HG03097 (cell line): ENCODE results near the gene PANK3.
A peak's percentile ranks its signal among the peaks of the same experiment; 100 is the strongest.
"Not testable (repeated sequence)": the region's sequence is repeated elsewhere in the genome, so short reads cannot be mapped to it uniquely, and the experiment has no call there.

ENCODE experiments used
- ATAC-seq: cut with Tn5 transposase; IDR thresholded peaks from one replicate; pipeline ENCODE4 v1.9.1; 2021; ENCODE audit not compliant: unreplicated experiment, low FRiP score

PANK3 gene

DNA sequence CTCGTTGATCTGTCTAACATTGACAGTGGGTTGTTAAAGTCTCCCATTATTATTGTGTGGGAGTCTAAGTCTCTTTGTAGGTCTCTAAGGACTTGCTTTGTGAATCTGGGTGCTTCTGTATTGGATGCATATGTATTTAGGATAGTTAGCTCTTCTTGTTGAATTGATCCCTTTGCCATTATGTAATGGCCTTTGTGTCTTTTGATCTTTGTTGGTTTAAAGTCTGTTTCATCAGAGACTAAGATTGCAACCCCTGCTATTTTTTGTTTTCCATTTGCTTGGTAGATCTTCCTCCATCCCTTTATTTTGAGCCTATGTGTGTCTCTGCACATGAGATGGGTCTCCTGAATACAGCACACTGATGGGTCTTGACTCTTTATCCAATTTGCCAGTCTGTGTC is 17.0 kb upstream of the PANK3 start:
- ATAC-seq: not testable (repeated sequence)

DNA sequence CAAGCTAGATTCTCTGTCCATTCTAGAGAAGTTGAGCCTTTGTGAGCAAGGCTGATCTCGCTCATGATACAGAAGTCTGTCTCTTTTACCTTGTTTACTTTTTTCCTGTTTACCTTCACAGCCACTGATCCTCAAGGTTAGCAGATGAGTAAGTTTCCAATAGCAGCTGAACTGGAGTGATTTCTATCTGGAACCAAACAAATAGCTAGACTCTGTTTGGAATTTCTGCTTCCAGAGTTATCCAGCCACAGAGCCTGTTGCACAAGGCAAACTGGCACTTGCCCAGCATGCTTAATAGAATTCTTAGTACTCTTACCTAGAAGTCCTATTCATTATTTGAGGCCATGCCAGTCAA is 12.8 kb upstream of the PANK3 start:
- ATAC-seq: no peak

DNA sequence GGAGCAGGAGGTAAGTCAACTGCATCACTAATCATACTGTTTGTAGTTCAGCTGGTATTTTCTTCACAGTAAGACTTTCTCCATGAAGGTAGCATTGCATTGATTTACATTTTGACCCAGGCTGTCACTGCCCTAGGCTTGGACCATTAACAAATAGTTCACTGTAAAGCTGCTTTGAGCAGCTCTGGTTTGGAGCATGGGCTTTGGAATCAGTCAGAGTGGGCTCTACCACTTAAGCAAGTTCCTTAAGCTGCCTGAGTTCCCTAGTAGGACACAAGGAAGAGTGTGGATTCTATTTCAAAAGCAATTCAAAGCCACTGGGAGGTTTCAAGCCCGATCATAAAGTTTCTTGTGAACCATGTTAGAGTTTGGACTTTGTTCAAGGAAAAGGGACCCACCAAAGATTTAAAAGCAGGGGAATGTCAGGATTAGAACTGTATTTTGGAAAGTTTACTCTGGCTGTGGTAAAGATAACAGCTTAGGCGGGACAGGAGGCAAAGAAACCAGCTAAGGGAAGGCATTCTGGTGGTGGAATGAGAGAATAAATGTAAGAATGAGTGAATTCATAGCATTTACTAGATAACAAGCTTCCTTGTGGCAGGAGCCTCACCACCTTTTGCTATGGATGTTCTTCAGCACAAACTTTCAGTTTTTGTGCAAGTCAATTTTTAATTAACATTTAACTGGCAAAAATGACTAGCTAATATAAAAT is 12.3 kb upstream of the PANK3 start:
- ATAC-seq: no peak

DNA sequence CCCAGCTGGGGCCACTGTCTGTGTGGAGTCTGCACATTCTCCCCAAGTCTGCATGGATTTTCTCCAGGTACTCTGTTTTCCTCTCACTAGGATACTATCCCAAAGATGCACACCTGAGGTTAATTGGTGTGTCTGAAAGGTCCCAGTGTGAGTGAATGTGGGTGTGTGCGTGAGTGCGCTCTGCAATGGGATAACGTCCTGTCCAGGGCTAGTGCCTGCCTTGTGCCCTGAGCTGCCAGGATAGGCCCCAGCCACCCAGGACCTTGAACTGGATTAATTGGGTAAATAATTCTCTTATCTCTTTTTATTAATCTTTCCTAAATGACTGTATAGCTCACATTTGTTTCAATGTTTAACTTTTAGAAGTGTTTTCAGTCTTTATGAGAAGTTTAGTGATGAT is 11.5 kb upstream of the PANK3 start:
- no peak for ATAC-seq

DNA sequence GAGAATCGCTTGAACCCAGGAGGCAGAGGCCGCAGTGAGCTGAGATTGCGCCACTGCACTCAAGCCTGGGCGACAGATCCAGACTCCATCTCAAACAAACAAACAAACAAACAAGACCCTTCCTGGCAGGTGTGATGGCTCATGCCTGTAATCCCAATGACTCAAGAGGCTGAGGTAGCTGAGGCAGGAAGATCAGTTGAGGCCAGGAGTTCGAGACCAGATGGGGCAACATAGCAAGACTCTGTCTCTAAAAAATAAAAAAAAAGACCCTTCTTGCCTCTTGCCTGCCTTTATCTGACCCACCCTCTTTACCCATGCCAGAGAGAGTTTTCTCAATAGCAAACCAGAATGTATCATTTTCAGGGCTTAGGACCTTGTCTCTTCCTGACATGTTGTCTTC is 8.8 kb upstream of the PANK3 start:
- no peak for ATAC-seq

DNA sequence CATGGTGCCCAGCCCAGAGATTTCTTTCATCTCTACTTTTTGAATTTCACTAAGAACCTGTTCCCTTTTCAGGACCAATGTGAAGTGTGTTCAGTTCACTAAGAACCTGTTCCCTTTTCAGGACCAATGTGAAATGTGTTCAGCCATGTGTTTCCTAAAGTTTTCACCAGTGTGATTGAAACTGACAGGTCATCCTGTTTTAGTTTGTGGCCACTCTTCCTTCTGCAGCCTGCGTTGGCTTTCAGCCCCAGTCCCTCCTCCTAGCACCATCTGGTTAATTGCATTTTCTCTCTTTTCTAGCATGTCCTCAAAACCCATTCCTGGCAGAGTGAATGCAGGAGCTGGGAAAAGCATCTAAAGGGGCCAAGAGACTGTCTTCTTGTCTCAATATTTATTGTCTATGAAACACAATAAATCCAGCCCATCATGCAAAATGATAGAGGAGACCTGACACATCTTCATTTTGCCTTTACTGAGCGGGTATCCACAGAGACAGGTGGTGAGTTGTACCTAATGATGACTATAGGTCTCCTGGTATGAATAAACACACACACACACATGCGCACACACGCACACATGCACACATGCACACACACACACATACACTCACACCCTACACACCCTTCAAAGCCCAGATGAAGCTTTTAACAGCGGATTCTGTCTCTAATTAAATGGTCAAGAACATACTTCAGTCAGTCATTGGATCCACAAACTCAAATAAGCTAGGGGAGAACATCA is 6.1 kb upstream of the PANK3 start:
- no peak for ATAC-seq

DNA sequence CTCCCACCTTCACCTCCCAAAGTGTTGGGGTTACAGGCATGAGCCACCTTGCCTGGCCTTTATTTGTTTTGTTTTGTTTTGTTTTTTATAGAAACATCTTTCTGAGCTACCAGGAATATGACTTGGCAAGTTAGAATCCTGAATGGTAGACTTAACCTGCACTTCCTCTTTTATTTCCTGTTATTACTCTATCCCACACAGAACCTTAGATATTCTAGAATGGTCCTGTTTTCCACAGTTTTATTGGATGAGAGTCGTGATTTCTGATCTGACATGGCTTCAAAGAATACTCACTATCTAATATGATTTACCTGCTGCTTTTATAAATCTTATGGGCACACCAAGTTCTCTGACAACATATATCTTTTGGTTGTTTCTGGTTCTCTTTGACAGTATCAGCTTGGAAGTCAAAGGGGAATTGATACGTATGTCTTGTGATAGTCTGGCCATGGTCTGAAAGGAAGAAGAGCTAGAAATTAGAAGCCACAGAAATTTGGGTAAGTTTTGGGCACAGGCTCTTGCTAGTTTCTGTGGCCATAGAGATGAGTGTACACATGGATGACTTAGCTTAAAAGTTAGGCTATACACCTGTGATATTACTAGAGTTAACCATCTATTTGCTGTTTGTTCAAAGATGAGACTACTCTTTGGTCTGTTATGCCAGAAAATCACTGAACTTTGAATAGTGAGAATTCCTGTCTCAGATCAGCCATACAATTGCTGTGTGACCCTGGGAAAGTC is 4.7 kb upstream of the PANK3 start:
- no peak for ATAC-seq

DNA sequence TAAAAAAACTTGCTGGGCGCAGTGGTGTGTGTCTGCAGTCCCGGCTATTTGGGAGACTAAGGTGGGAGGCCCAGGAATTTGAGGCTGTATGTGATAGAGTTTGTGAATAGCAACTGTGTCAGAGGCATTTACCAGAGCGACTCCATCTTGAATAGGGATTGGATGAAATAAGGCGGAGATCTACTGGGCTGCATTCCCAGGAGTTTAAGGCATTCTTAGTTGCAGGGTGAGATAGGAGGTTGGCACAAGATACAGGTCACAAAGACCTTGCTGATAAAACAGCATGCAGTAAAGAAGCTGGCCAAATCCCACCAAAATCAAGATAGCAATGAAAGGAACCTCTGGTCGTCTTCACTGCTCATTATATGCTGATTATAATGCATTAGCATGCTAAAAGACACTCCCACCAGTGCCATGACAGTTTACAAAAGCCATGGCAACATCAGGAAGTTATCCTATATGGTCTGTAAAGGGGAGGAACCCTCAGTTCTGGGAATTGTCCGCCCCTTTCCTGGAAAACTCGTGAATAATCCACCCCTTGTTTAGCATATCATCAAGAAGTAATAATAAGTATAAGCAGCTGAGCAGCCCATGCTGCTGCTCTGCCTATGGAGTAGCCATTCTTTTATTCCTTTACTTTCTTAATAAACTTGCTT is 1.8 kb upstream of the PANK3 start:
- ATAC-seq: not testable (repeated sequence)

DNA sequence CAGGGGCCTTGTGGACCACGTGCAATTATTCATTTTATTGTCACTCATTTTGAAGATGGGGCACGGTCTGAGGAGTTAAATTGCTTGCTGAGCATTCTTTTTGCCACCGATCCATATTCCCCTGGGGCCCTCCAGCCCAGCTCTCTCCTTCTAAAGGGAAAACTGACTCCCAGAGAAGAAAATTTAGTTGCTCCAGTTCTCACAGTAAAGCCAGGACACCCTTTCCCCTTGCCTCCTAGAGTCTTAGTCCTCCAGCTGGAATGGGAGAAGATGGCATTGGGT is 1.0 kb upstream of the PANK3 start:
- ATAC-seq: no peak

DNA sequence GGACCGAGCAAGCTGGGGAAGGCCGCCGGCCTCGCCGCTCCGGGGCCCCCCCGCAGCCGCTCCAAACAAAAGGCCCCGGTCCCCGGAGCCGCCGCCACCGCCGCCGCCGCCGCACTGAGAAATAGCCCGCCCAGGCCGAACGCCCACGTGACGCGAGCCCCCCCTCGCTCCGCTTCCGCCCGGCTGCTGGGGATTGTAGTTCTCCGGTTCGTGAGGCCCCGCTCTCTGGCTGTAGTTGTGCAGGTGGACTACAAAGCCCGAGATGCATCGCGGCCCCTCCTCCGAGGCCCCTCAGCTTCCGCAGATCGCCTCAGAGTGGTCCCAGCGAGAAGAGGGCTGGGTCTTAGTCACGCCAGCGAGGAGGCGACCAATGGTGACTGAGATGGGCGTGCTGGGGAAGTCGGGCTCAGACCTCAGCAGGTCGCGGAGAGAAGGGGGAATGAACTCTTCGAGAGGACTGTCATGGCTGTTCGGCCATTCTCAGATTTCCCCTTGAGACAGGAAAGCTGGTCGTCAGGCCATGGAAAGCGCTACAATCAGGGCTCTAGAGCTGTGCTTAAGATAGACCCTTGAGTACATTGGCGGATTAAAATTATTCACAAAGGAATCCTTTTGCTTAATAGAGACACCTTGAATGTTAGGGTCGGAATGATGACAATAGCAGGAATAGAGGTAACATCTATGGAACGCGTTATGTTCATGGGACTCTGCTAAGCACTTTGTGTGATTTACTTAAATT is 489 bp upstream of the PANK3 start:
- peak; percentile 95 for ATAC-seq

DNA sequence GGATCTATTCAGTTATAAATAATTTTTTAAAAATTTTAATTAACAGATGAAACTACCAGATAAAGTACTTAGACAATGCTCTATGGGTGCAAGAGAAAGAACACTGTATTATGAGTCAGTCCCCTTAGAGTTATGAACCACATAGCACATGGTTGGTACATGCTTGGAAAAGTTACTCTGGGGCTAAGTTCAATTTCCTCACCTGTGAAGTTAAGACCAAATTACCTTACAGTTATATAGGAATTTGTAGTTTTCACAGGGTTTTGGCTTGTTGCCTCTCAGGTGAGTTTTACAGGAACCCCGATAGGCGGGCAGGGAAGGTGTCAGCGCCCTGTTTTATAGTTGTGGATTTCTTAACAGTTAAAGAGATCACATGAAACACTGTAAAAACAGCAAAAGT is 1.2 kb downstream of the PANK3 start:
- ATAC-seq: no peak

DNA sequence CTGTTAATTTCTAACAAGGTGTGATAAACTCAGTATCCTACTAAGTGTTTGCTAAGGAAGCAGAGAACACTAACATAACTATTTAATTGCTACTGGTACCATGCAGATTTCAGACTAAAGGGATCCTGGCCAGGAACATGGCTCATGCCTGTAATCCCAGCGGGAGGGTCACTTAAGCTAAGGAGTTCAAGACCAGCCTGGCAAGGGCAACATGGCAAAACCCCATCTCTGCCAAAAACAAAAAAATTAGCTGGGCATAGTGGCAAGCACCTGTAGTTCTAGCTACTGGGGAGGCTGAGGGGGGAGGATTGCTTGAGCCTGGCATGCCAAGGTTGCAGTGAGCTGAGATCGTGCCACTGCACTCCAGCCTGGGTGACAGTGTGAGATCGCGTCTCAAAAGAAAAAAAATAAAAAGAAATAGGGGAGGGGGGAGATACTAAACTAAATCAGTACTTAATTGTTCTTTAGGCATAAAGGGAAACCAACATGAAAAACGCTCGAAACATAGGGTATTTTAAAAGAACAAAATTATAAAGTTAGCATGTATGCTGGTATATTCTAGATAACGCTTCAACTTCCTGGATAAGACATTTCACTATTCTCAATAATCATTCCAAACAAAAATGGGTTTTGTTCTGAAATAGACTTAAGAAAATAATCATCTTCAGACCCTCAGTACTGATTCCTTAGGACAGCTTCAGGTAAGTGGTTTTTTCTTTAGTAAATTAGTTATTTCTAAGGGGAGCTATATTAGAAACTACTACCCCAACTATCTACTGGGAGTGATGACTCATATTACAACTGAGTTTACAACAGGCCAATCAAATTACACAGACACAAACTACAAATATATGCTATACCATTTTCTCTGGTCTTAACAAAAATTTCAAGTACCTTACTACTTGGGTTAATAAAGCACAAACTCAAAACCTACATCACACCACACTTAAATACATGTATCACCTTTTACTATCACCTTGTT is 3.5 kb downstream of the PANK3 start:
- no peak for ATAC-seq

DNA sequence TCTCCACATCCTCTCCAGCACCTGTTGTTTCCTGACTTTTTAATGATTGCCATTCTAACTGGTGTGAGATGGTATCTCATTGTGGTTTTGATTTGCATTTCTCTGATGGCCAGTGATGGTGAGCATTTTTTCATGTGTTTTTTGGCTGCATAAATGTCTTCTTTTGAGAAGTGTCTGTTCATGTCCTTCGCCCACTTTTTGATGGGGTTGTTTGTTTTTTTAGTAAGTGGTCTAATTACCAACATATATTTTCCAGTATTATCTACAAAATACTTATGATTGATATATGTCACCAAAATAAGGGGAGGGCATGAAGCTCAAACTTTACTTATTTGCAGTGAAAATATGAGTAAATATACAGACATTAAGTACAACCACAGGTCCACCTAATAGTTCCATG is 5.0 kb downstream of the PANK3 start:
- ATAC-seq: not testable (repeated sequence)

DNA sequence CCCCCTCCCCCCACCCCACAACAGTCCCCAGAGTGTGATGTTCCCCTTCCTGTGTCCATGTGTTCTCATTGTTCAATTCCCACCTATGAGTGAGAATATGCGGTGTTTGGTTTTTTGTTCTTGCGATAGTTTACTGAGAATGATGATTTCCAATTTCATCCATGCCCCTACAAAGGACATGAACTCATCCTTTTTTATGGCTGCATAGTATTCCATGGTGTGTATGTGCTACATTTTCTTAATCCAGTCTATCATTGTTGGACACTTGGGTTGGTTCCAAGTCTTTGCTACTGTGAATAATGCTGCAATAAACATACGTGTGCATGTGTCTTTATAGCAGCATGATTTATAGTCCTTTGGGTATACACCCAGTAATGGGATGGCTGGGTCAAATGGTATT is 5.5 kb downstream of the PANK3 start:
- not testable (repeated sequence) for ATAC-seq

DNA sequence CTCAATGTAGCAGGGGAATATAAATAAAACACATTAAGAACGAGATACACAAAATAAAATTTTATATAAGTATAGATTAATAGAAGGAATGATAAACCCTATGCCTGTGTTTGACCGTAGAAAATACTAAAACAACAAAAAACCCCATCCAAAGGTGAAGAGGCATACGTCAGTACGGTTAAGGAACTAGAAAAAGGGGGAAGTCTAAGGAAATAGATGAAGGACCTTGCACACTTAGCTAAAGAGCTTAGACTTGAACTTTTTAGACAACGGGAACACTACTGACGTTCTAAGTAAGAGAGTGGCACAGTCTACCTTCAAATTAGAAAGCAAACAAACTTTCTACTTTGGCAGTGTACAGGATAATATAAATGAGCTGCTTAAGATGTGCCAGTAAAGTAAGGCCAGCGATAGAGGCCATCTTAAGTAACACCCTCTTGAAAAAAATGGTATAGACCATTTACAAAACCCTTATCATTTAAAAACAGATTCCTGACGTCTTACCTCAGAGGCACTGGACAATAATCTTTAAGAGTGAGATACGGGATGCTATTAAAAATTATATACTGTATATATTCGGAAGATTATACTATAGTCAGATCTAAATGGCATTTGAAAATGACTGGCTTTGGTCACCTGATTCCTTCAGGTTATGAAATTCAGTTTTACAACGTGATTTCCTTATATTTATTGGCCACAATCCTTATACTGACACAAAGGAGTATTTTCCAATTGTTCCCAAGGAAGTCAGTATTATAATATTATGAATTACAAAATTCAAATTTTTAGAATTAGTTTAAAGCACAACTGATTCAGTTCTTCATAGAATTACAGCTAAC is 8.5 kb downstream of the PANK3 start:
- ATAC-seq: no peak

DNA sequence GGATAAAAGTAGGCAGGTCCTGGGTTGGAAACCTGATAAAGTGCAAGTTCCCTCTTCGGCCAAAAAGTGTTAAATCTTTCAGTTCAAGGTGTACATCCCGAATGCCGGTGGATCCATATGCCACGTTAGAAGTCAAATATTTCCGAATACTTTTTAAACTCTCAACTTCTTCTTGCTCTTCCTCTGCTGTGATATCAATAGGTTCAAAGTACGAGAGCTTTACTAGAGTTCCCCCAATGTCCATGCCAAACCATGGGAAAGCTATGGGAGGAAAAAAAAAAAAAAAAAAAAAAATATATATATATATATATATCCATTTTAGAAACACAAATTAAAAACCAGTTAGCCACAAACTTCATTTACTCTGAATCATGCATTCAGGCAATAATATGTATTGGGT is 10.4 kb downstream of the PANK3 start:
- ATAC-seq: no peak

DNA sequence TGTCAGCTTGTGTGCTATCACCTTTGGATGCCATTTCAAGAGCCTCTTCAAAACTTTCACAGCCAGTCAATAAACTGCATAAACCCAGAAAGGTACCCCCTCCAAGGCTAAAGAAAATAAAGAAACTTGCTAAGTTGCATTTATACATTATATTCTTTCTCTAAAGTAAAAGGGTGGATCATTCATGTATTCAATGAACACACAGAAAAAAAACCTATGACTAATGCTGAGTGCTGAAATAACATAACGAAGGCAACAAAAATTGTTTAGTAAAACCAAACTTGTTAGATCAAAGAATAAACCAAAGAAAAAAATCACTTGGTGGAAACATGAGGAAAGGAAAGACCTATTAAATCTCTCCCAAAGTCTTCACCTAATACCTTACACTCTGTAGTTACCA is 15.2 kb downstream of the PANK3 start:
- no peak for ATAC-seq

DNA sequence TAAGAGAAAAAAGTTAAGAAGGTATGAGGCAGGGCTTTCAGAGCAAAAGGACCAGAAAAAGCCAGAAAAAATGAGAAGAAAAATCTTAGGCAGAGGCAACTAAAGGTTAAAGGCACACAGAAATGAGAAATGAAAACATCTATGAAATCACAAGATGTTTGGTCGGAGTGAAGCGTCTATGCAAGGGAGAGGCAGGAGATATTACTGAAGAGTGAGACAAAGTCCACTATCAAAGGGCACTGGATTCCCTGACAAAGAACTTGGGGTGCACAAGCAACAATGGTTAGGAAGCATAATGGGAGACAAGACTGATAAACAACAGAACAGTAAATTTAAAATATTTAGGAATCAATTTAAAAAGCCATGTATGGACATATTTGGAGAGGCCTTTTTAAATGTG is 16.9 kb downstream of the PANK3 start:
- no peak for ATAC-seq

DNA sequence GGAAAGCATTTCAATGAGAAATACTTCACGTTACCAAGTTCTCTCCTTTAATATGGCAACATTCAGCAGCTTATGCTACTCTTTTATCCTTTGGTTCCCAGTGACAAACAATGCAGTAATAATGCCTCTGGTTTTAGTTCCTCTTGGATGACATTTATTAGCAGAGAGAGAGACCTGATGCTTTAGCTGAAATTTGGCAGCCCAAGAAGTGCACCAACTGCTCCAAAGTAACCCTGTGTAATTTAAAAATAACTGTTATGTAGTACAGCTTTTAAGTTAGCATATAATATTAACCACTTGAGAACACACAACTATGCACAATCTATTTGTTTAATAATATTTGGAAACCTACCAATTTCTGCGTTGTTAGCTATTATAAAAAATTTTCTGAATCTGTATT is 21.8 kb downstream of the PANK3 start:
- no peak for ATAC-seq
